ENCODE data around the gene GJA5. TPM values are rescaled to one million over a fixed set of nuclear protein-coding genes. Genes with fewer than 3 reads are reported as not detected.

GJA5 gene
- polyA plus RNA-seq (2011; rRNA removed) (not detected in 2 replicates), polyA minus RNA-seq (2011; rRNA and poly(A)+ RNA removed) (not detected in 2 replicates)

DNA sequence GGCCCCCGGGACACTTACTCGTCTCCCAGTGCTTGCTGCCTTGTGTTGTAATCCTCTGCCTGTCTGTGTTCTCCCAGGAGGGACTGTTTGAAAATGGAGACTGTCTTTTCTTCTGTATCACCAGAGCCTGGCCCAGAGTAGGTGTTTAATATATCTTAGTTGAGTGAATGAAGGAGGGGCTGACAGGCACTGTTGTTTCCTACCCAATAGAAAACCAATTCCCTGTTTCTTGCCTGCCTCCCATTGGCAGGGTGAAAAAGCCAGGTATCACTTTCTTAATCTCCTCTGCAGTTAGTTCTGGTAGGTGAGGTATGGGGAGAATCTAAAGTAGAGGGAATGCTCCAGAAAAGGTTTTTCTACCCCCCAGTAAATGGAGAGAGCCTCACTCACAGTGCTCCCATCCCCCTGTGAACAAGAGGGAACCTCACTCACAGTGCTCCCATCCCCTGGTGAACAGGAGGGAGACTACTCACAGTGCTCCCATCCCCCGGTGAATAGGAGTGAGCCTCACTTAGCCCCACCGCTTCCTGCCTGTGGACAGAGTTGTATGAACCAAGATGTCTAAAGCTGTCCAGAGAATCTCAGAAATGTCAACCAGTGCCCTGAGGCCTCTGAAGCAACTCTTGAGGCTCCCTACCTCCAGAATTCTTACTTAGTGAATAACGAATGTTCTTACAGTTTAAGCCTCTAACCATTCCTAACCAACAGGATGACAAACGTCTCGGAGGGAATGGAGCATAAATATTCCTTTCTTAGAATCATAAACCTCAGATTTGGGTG is at the start of gene GJA5:
Gene GJA5 (minus strand): TSS at position 122 of the 780 bp plus-strand sequence. CDS start 1,364 bp downstream, outside the sequence.
- no peaks in the 10 kb centered on the region for H3K27me3 ChIP-seq (ENCODE audit: control insufficient read depth, insufficient read depth, low read length)
- TF ChIP-seq, protein P1, sequence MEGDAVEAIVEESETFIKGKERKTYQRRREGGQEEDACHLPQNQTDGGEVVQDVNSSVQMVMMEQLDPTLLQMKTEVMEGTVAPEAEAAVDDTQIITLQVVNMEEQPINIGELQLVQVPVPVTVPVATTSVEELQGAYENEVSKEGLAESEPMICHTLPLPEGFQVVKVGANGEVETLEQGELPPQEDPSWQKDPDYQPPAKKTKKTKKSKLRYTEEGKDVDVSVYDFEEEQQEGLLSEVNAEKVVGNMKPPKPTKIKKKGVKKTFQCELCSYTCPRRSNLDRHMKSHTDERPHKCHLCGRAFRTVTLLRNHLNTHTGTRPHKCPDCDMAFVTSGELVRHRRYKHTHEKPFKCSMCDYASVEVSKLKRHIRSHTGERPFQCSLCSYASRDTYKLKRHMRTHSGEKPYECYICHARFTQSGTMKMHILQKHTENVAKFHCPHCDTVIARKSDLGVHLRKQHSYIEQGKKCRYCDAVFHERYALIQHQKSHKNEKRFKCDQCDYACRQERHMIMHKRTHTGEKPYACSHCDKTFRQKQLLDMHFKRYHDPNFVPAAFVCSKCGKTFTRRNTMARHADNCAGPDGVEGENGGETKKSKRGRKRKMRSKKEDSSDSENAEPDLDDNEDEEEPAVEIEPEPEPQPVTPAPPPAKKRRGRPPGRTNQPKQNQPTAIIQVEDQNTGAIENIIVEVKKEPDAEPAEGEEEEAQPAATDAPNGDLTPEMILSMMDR (IDR thresholded peaks at IDR 0.05; ENCODE audit: low read depth, low read length) = no peak
- no peak within 1 kb of the TSS for H3K4me3 ChIP-seq (ENCODE audit: low read depth, low read length)
- ChIA-PET CTCF (no interaction called here), POLR2A (no interaction called here)
- H3K9me3 ChIP-seq (ENCODE audit: control insufficient read depth, insufficient read depth, low read length) = no peaks in the 10 kb centered on the region
- DNase-seq (ENCODE audit: low read depth, low spot score) = no peak
- no peak within 1 kb of the TSS for H3K27ac ChIP-seq (ENCODE audit: low read depth, low read length)

DNA sequence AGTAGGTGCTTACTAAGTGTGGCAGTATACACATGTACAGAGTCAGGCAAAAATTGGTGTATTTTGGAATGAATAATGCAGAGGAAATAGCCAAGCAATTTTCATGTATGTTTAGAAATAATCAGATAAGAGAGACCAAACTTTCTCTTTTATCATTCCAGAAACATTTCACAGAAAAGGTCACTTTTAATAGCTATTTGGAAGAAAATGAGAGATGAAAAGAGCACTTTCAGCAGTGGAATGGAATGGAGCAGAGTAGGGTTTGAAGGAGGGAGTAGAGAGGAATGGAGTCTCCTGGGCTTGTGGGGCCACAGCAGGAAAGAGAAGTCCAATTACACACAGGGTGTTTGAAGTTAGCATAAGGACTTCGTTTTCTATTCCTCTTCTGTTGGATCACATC is 48.8 kb upstream of the GJA5 start:
- POLR2A ChIA-PET = no interaction called here
- TF ChIP-seq, protein P1 (IDR thresholded peaks at IDR 0.05; ENCODE audit: low read depth, low read length) = no peak
- Histone ChIP-seq H3K27ac (ENCODE audit: low read depth, low read length) (no peak overlapping the region), H3K9me3 (ENCODE audit: control insufficient read depth, insufficient read depth, low read length) (no peaks in the 10 kb centered on the region), H3K27me3 (ENCODE audit: control insufficient read depth, insufficient read depth, low read length) (no peaks in the 10 kb centered on the region), H3K4me3 (ENCODE audit: low read depth, low read length) (no peak overlapping the region)
- CTCF ChIA-PET = no interaction called here
- DNase-seq (ENCODE audit: low read depth, low spot score) = no peak

DNA sequence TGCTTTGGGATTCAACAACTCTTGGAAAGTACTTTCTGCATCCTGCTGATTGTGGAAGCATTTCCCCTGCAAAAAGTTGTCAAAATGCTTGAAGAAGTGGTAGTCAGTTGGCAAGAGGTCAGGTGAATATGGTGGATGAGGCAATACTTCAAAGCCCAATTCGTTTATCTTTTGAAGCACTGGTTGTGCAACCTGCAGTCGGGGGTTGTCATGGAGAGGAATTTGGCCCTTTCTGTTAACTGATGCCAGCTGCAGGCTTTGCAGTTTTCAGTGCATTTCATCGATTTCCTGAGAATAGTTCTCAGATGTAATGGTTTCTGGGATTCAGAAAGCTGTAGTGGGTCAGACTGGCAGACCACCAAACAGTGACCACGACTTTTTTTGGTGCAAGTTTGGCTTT is 47.6 kb upstream of the GJA5 start:
- POLR2A ChIA-PET = no interaction called here
- DNase-seq (ENCODE audit: low read depth, low spot score) = no peak
- TF ChIP-seq, protein P1 (IDR thresholded peaks at IDR 0.05; ENCODE audit: low read depth, low read length) = no peak
- H3K9me3 ChIP-seq (ENCODE audit: control insufficient read depth, insufficient read depth, low read length) = no peaks in the 10 kb centered on the region
- H3K27ac ChIP-seq (ENCODE audit: low read depth, low read length) = no peak overlapping the region
- no peak overlapping the region for H3K4me3 ChIP-seq (ENCODE audit: low read depth, low read length)
- CTCF ChIA-PET = no interaction called here
- H3K27me3 ChIP-seq (ENCODE audit: control insufficient read depth, insufficient read depth, low read length) = no peaks in the 10 kb centered on the region

DNA sequence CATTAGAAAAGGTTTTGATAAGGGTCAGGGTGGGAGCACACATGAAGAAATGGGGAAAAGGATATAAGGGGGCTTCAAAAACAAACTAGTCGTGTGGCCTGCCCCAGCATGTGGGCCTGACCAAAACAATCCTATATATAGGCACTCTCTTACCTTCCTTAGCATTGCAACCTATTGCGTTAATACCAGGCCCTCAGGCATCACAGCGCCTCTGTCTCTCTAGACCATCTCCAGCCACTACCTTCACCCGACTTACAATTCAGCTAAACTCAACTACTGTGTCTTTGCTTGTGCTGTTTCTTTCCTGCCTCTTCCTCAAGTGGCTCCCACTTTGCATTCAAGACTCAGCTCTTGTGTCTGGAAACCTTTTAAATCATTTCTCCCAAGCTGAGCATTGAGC is 47.0 kb upstream of the GJA5 start:
- POLR2A ChIA-PET = no interaction called here

More for the DNA sequence above, 47.0 kb upstream of the GJA5 start:
- no peak for DNase-seq (ENCODE audit: low read depth, low spot score)
- no peak overlapping the region for H3K27ac ChIP-seq (ENCODE audit: low read depth, low read length)
- TF ChIP-seq, protein P1 (IDR thresholded peaks at IDR 0.05; ENCODE audit: low read depth, low read length) = no peak
- no peaks in the 10 kb centered on the region for H3K9me3 ChIP-seq (ENCODE audit: control insufficient read depth, insufficient read depth, low read length)
- no peaks in the 10 kb centered on the region for H3K27me3 ChIP-seq (ENCODE audit: control insufficient read depth, insufficient read depth, low read length)
- no peak overlapping the region for H3K4me3 ChIP-seq (ENCODE audit: low read depth, low read length)
- CTCF ChIA-PET = no interaction called here

Measured in AG04450 (cell line).